Measurements from ENCODE around the gene SPESP1. TPM values are rescaled to one million over a fixed set of nuclear protein-coding genes. Genes with fewer than 3 reads are reported as not detected.

The SPESP1 gene
- polyA plus RNA-seq, 2 of the 4 experiments (the other 2 are of a cell fraction), result not detected

- no peaks in the 10 kb centered on the region for H3K4me1 ChIP-seq
- CTCF ChIA-PET, result interaction anchor here (1.6 to 2.3 kb wide), 3 partner anchors 11 to 67 kb away, joined by 4 to 9 read pairs (median 9); no protein-coding TSS in a partner anchor
- FAIRE-seq (no peak), DNase-seq (ENCODE audit: low read depth in 1 of 2, low spot score in 1 of 2) (no peak), ATAC-seq (no peak)
- POLR2A ChIA-PET, result no interaction called here
- H3K4me3 ChIP-seq, result no peak overlapping the region
- H3K9me3 ChIP-seq, result no peaks in the 10 kb centered on the region
- no peak overlapping the region for H3K27ac ChIP-seq
- 72% methylated on average over 4 of the region's 4 CpGs for WGBS (ENCODE audit: missing lambda C conversion rate)
- TF ChIP-seq NPAS2 (CRISPR knock-in tag; IDR thresholded peaks at IDR 0.05; ENCODE audit: borderline replicate concordance) (no peak), POLR2A (IDR thresholded peaks at IDR 0.05; ENCODE audit: low read length) (no peak), ELK1 (IDR thresholded peaks at IDR 0.05; ENCODE audit: low read depth, low read length) (no peak), MAFK (IDR thresholded peaks at IDR 0.05; ENCODE audit: partially characterized antibody) (no peak), CHD4 (IDR thresholded peaks at IDR 0.05; ENCODE audit: borderline replicate concordance) (no peak), ZFP36 (IDR thresholded peaks at IDR 0.05; ENCODE audit: borderline replicate concordance, partially characterized antibody) (no peak), PHF8 (IDR thresholded peaks at IDR 0.05; ENCODE audit: borderline replicate concordance, low read depth) (no peak)
- TF ChIP-seq, protein P1, sequence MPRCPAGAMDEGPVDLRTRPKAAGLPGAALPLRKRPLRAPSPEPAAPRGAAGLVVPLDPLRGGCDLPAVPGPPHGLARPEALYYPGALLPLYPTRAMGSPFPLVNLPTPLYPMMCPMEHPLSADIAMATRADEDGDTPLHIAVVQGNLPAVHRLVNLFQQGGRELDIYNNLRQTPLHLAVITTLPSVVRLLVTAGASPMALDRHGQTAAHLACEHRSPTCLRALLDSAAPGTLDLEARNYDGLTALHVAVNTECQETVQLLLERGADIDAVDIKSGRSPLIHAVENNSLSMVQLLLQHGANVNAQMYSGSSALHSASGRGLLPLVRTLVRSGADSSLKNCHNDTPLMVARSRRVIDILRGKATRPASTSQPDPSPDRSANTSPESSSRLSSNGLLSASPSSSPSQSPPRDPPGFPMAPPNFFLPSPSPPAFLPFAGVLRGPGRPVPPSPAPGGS (IDR thresholded peaks at IDR 0.05), result no peak
- H3K4me2 ChIP-seq, result no peak overlapping the region
Observed at GRCh38 chr15:68991723-68992122, 61.4 kb downstream of the SPESP1 start.

- Histone ChIP-seq H3K9me3 (no peaks in the 10 kb centered on the region), H3K4me2 (no peak overlapping the region), H3K4me1 (no peaks in the 10 kb centered on the region), H3K4me3 (no peak overlapping the region), H3K27ac (no peak overlapping the region)
- no peak for TF ChIP-seq EHMT2 (IDR thresholded peaks at IDR 0.05; ENCODE audit: low read depth)
- no peak for TF ChIP-seq HES2 (IDR thresholded peaks at IDR 0.05)
- no peak for TF ChIP-seq MYC (IDR thresholded peaks at IDR 0.05; ENCODE audit: borderline replicate concordance, low read length)
- no peak for TF ChIP-seq HDAC2 (IDR thresholded peaks at IDR 0.05)
- ChIA-PET CTCF (interaction anchor here (0.6 to 1.4 kb wide), 4 partner anchors 9 to 69 kb away, joined by 3 to 4 read pairs (median 3); no protein-coding TSS in a partner anchor), POLR2A (no interaction called here)
- 76% methylated on average over 6 of the region's 6 CpGs for WGBS (ENCODE audit: missing lambda C conversion rate)
- no peak for DNase-seq (ENCODE audit: low read depth in 1 of 2, low spot score in 1 of 2)
- ATAC-seq, result no peak
- no peak for FAIRE-seq
Observed at GRCh38 chr15:68992696-68993095, 62.4 kb downstream of the SPESP1 start.

- H3K9me3 ChIP-seq, result no peaks in the 10 kb centered on the region
- no peak overlapping the region for H3K27ac ChIP-seq
- POLR2A ChIA-PET, result no interaction called here
- FAIRE-seq, result no peak
- no peak overlapping the region for H3K4me2 ChIP-seq
- no peak overlapping the region for H3K4me3 ChIP-seq
- CTCF ChIA-PET, result interaction anchor here (0.7 to 1.4 kb wide), 3 partner anchors 8 to 69 kb away, joined by 3 to 4 read pairs (median 3); no protein-coding TSS in a partner anchor
- 70% methylated on average over 6 of the region's 6 CpGs for WGBS (ENCODE audit: missing lambda C conversion rate)
- H3K4me1 ChIP-seq, result no peaks in the 10 kb centered on the region
- DNase-seq (ENCODE audit: low read depth in 1 of 2, low spot score in 1 of 2), result no peak
- TF ChIP-seq, protein P2, sequence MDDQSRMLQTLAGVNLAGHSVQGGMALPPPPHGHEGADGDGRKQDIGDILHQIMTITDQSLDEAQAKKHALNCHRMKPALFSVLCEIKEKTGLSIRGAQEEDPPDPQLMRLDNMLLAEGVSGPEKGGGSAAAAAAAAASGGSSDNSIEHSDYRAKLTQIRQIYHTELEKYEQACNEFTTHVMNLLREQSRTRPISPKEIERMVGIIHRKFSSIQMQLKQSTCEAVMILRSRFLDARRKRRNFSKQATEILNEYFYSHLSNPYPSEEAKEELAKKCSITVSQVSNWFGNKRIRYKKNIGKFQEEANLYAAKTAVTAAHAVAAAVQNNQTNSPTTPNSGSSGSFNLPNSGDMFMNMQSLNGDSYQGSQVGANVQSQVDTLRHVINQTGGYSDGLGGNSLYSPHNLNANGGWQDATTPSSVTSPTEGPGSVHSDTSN (IDR thresholded peaks at IDR 0.05), result no peak
- TF ChIP-seq HDAC2 (IDR thresholded peaks at IDR 0.05), result no peak
- TF ChIP-seq POLR2AphosphoS2 (conservative IDR thresholded peaks at IDR 0.05; ENCODE audit: low read length), result no peak
- no peak for TF ChIP-seq MYC (IDR thresholded peaks at IDR 0.05; ENCODE audit: borderline replicate concordance, low read length)
- TF ChIP-seq SREBF2 (IDR thresholded peaks at IDR 0.05), result no peak
- TF ChIP-seq EHF (CRISPR knock-in tag; IDR thresholded peaks at IDR 0.05), result no peak
- no peak for TF ChIP-seq RARB (CRISPR knock-in tag; IDR thresholded peaks at IDR 0.05)
- TF ChIP-seq ELK1 (IDR thresholded peaks at IDR 0.05; ENCODE audit: low read depth, low read length), result no peak
- TF ChIP-seq TP53 (CRISPR knock-in tag; IDR thresholded peaks at IDR 0.05), result no peak
- TF ChIP-seq PHF8 (IDR thresholded peaks at IDR 0.05; ENCODE audit: borderline replicate concordance, low read depth), result no peak
- no peak for TF ChIP-seq MAZ (IDR thresholded peaks at IDR 0.05; ENCODE audit: borderline replicate concordance, low read depth, low read length)
- TF ChIP-seq, protein P3, sequence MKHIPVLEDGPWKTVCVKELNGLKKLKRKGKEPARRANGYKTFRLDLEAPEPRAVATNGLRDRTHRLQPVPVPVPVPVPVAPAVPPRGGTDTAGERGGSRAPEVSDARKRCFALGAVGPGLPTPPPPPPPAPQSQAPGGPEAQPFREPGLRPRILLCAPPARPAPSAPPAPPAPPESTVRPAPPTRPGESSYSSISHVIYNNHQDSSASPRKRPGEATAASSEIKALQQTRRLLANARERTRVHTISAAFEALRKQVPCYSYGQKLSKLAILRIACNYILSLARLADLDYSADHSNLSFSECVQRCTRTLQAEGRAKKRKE (CRISPR knock-in tag; IDR thresholded peaks at IDR 0.05; ENCODE audit: low read depth), result no peak
- no peak for TF ChIP-seq KDM5A (IDR thresholded peaks at IDR 0.05)
- no peak for TF ChIP-seq FOSL2 (IDR thresholded peaks at IDR 0.05)
- TF ChIP-seq FOSL2 (CRISPR knock-in tag; IDR thresholded peaks at IDR 0.05), result no peak
- no peak for ATAC-seq
Observed at GRCh38 chr15:68993276-68993675, 63.0 kb downstream of the SPESP1 start.

Data from A549 (cell line).